Measurements from ENCODE around the gene CATSPER2.
"Not testable (repeated sequence)": the region's sequence is repeated elsewhere in the genome, so short reads cannot be mapped to it uniquely, and the experiment has no call there.

DNA sequence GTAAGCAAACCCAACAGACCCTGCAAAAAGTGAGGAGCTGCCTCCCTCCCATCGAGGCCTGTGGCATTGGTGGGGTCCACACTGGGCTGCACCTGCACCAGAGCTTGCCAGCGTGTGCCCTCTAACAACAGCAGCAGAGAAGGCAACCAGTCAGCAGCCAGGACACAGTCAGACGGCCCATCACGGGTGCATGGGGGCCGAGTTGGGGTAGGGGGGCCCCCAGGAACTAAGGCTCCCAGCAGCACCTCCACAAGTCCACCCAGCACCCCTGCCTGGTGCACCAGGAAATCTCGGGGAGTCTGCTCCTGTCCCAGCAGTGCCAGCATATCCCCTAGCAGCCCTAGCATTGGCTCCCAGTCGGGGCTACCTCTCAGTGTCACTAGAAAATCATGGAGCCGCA, 30.9 kb downstream of the CATSPER2 start:
- TF ChIP-seq, protein P1, sequence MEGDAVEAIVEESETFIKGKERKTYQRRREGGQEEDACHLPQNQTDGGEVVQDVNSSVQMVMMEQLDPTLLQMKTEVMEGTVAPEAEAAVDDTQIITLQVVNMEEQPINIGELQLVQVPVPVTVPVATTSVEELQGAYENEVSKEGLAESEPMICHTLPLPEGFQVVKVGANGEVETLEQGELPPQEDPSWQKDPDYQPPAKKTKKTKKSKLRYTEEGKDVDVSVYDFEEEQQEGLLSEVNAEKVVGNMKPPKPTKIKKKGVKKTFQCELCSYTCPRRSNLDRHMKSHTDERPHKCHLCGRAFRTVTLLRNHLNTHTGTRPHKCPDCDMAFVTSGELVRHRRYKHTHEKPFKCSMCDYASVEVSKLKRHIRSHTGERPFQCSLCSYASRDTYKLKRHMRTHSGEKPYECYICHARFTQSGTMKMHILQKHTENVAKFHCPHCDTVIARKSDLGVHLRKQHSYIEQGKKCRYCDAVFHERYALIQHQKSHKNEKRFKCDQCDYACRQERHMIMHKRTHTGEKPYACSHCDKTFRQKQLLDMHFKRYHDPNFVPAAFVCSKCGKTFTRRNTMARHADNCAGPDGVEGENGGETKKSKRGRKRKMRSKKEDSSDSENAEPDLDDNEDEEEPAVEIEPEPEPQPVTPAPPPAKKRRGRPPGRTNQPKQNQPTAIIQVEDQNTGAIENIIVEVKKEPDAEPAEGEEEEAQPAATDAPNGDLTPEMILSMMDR (conservative IDR thresholded peaks at IDR 0.05) = not testable (repeated sequence)
- not testable (repeated sequence) for TF ChIP-seq ZFX (IDR thresholded peaks at IDR 0.05)
